Hepatocyte (in vitro differentiated cells): ENCODE measurements around the gene RPTOR.

Experiments
- EZH2phosphoT487 ChIP-seq: fragments of 200-600 bp; sonication (generic); IDR thresholded peaks from one replicate; pipeline ENCODE4 v1.6.1; 2018; ENCODE audit warnings: antibody characterized with exemption, mild to moderate bottlenecking, low read depth, moderate library complexity; ENCODE audit not compliant: unreplicated experiment, severe bottlenecking
- TF ChIP-seq, protein P1 (sequence below): fragments of 200-600 bp; sonication (generic); IDR thresholded peaks from 2 replicates; pipeline ENCODE4 v1.5.1; 2016; ENCODE audit warnings: antibody characterized with exemption, mild to moderate bottlenecking; ENCODE audit not compliant: poor library complexity

DNA sequence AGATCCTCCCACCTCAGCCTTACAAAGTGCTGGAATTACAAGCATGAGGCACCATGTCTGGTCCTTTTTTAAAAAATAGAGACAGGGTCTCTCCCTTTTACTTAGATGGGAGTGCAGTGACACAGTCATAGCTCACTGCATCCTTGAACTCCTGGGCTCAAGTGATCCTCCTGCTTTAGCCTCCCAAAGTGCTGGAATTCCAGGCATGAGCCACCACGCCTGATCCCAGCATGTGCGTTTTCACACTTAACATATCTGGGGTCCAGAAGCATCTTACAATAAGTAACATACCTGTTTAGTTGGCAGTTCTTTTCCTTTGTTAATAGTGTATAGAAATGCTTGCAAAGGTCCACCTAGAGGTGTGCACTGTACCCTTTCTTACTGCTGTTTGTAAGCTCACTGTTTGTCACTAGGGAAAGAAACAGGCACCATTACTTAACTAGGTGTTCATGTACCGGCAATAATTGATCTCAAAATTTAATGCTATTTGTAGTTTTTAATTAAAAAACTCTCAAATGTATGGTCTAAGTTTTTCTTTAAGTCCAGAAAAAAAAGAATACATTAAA lies 221.7 kb downstream of the RPTOR start:
- no peak for TF ChIP-seq EZH2phosphoT487
- TF ChIP-seq, protein P1, sequence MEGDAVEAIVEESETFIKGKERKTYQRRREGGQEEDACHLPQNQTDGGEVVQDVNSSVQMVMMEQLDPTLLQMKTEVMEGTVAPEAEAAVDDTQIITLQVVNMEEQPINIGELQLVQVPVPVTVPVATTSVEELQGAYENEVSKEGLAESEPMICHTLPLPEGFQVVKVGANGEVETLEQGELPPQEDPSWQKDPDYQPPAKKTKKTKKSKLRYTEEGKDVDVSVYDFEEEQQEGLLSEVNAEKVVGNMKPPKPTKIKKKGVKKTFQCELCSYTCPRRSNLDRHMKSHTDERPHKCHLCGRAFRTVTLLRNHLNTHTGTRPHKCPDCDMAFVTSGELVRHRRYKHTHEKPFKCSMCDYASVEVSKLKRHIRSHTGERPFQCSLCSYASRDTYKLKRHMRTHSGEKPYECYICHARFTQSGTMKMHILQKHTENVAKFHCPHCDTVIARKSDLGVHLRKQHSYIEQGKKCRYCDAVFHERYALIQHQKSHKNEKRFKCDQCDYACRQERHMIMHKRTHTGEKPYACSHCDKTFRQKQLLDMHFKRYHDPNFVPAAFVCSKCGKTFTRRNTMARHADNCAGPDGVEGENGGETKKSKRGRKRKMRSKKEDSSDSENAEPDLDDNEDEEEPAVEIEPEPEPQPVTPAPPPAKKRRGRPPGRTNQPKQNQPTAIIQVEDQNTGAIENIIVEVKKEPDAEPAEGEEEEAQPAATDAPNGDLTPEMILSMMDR: no peak
